Fibroblast of the aortic adventitia (primary cell): Measurements from ENCODE around the gene D2HGDH. TPM values are rescaled to one million over a fixed set of nuclear protein-coding genes. Genes with fewer than 3 reads are reported as not detected.
"Not testable (repeated sequence)": the region's sequence is repeated elsewhere in the genome, so short reads cannot be mapped to it uniquely, and the experiment has no call there.

Experiments
- DNase-seq: peaks from one replicate; pipeline ENCODE4 v3.0.0-alpha.2; 2010; ENCODE audit warnings: low read depth
- H3K4me3 ChIP-seq: 2 replicates; pipeline ENCODE4 v1.5.1; 2011; ENCODE audit warnings: low read depth, mild to moderate bottlenecking, control low read depth, low read length, moderate library complexity
- CTCF ChIP-seq: IDR thresholded peaks from 2 replicates; pipeline ENCODE4 v1.5.1; 2011; ENCODE audit warnings: mild to moderate bottlenecking, low read length, control low read depth, inconsistent platforms; ENCODE audit not compliant: insufficient read depth
- total RNA-seq: library from RNA; depleted of rRNA; stranded (reverse); fragments of >200 nt; gene quantifications from 2 replicates; pipeline ENCODE4 v1.2.3, GENCODE V29; 2012; ENCODE audit warnings: low replicate concordance

The D2HGDH gene
- total RNA-seq, 1 donor: 9.3 TPM

- TF ChIP-seq CTCF: no peak
- H3K4me3 ChIP-seq: no peak overlapping the region
- no peak for DNase-seq
Measured at GRCh38 chr2:241814393-241814642, 79.9 kb downstream of the D2HGDH start.

GRCh38 chr2:241814643-241815476 lies 80.4 kb downstream of the D2HGDH start:
- H3K4me3 ChIP-seq: no peak overlapping the region
- TF ChIP-seq CTCF: no peak
- DNase-seq: no peak

DNA sequence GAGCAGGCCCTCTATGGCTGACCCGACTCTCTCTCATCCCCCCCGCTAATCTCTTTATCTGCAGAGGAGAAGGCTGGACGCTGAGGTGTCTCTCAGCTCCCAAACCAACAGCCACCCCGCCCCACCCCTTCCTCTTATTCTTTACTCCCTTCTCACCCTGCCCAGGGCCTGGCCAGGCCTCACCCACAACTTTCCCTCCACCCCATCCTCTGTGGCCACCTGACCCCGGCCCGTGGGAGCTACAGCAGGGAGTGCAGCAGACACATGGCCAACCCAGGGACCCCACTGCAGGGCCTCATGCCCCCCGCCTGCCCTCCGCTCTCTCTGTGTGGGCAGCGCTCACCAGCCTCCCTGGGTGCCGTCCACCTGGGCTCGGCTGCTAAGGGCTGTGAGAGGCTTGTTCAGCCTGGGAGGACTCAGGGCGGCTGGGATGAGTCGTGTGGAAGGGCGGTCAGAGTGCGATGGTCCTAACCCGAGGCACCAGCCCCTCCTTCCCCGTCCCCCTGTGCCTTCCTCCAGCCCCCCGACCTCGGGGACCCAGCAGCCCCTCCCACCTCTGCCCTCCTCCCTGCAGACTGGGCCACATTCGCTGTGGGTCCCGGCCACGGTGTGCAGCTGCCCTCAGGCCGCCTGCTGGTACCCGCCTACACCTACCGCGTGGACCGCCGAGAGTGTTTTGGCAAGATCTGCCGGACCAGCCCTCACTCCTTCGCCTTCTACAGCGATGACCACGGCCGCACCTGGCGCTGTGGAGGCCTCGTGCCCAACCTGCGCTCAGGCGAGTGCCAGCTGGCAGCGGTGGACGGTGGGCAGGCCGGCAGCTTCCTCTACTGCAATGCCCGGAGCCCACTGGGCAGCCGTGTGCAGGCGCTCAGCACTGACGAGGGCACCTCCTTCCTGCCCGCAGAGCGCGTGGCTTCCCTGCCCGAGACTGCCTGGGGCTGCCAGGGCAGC lies 81.3 kb downstream of the D2HGDH start:
- no peak overlapping the region for H3K4me3 ChIP-seq
- no peak for TF ChIP-seq CTCF
- no peak for DNase-seq

DNA sequence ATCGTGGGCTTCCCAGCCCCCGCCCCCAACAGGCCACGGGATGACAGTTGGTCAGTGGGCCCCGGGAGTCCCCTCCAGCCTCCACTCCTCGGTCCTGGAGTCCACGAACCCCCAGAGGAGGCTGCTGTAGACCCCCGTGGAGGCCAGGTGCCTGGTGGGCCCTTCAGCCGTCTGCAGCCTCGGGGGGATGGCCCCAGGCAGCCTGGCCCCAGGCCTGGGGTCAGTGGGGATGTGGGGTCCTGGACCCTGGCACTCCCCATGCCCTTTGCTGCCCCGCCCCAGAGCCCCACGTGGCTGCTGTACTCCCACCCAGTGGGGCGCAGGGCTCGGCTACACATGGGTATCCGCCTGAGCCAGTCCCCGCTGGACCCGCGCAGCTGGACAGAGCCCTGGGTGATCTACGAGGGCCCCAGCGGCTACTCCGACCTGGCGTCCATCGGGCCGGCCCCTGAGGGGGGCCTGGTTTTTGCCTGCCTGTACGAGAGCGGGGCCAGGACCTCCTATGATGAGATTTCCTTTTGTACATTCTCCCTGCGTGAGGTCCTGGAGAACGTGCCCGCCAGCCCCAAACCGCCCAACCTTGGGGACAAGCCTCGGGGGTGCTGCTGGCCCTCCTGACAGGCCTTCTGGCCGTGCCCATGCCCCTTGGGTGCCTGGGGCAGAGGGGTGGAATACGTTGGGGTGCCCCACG lies 82.1 kb downstream of the D2HGDH start:
- no peak for DNase-seq
- no peak for TF ChIP-seq CTCF
- H3K4me3 ChIP-seq: no peak overlapping the region

DNA sequence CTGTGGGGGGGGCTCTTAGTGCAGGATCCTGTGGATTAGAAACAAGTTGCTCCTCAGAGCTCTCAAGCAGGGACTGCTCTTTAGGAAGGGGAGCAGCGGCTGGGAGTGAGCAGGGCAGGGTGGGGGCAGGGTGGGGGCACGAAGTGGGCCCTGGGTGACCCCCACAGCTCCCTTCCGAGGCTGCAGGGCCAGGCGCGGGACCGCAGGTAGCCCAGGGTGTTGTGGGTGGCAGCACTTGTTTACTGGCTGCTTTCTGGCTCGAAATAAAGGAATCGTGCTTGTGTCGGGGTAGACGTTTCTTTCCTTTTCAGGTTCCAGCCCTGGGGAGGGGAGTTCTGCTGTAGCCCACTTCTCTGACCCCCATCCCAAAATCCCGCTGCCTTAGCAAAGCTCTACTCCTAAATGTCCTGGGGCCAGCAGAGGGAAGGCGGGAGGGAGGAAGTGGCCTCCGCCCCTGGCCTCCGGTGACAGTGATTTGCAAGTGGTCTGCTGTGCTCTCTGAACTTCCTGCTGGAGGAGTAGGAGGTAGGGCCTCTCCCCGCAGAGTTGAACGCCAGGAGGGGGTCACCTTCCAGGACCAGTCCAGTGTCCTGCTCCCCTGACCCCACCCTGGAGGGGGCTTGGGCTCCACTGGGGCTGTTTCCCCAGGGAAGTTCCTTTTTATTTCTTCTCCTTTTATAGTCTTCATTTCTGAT lies 82.8 kb downstream of the D2HGDH start:
- H3K4me3 ChIP-seq: no peak overlapping the region
- TF ChIP-seq CTCF: no peak
- no peak for DNase-seq

- not testable (repeated sequence) for H3K4me3 ChIP-seq, DNase-seq
Measured at GRCh38 chr2:241817821-241818215, 83.4 kb downstream of the D2HGDH start.

Other genes with a start within 250 kb of the D2HGDH start
- 143 TPM in 2 replicates for gene STK25, start 226.0 kb upstream of the D2HGDH start, total RNA-seq
- gene BOK, start 175.9 kb upstream of the D2HGDH start, total RNA-seq: 15.3 and 21.4 TPM in 2 replicates
- 26.4 and 27.0 TPM in 2 replicates for gene THAP4, start 97.5 kb upstream of the D2HGDH start, total RNA-seq
- gene ATG4B, start 96.9 kb upstream of the D2HGDH start, total RNA-seq: 22.3 and 52.0 TPM in 2 replicates
- 12.8 and 41.8 TPM in 2 replicates for gene DTYMK, start 47.8 kb upstream of the D2HGDH start, total RNA-seq
- 14.6 and 29.2 TPM in 2 replicates for gene ING5, start 32.6 kb upstream of the D2HGDH start, total RNA-seq
- gene GAL3ST2, start 42.2 kb downstream of the D2HGDH start, total RNA-seq: 0.25 TPM in 1 of 2 replicates, not detected in the other
- not detected in 2 replicates for gene NEU4, start 74.6 kb downstream of the D2HGDH start, total RNA-seq
- not detected in 2 replicates for gene PDCD1, start 124.3 kb downstream of the D2HGDH start, total RNA-seq
- not detected in 2 replicates for gene RTP5, start 135.1 kb downstream of the D2HGDH start, total RNA-seq